GM19372 (cell line): ENCODE measurements around the gene MCOLN3.
"Not testable (repeated sequence)": the region's sequence is repeated elsewhere in the genome, so short reads cannot be mapped to it uniquely, and the experiment has no call there.

Experiments used
- ATAC-seq: cut with Tn5 transposase; IDR thresholded peaks from one replicate; pipeline ENCODE4 v1.9.1; 2021; ENCODE audit warnings: mild to moderate bottlenecking, low read depth, moderate library complexity; ENCODE audit not compliant: unreplicated experiment

MCOLN3 gene

GRCh38 chr1:84995484-84996334 lies 52.6 kb downstream of the MCOLN3 start:
- peak; percentile 48 for ATAC-seq

- peak; percentile 25 for ATAC-seq
Measured at GRCh38 chr1:84991097-84991920, 57.0 kb downstream of the MCOLN3 start.

- ATAC-seq: peak; percentile 58
Measured at GRCh38 chr1:84988588-84988987, 59.7 kb downstream of the MCOLN3 start.

GRCh38 chr1:84986561-84986960 lies 61.7 kb downstream of the MCOLN3 start:
- not testable (repeated sequence) for ATAC-seq

- ATAC-seq: no peak
Measured at GRCh38 chr1:84985365-84985764, 62.9 kb downstream of the MCOLN3 start.

- no peak for ATAC-seq
Measured at GRCh38 chr1:84982395-84982794, 65.9 kb downstream of the MCOLN3 start.

- peak; percentile 28 for ATAC-seq
Measured at GRCh38 chr1:84975035-84975434, 73.3 kb downstream of the MCOLN3 start.

- peak; percentile 52 for ATAC-seq
Measured at GRCh38 chr1:84973498-84974334, 74.6 kb downstream of the MCOLN3 start.

GRCh38 chr1:84972377-84972987 lies 75.8 kb downstream of the MCOLN3 start:
- no peak for ATAC-seq

GRCh38 chr1:84971957-84972356 lies 76.3 kb downstream of the MCOLN3 start:
- ATAC-seq: peak; percentile 36

- no peak for ATAC-seq
Measured at GRCh38 chr1:84969489-84970250, 78.6 kb downstream of the MCOLN3 start.

GRCh38 chr1:84968865-84969264 lies 79.4 kb downstream of the MCOLN3 start:
- ATAC-seq: no peak

GRCh38 chr1:84968101-84968500 lies 80.2 kb downstream of the MCOLN3 start:
- ATAC-seq: no peak
